ENCODE results near the gene CSH1.
"Not testable (repeated sequence)": the region's sequence is repeated elsewhere in the genome, so short reads cannot be mapped to it uniquely, and the experiment has no call there.

The CSH1 gene

GRCh38 chr17:63869491-63870291, 26.7 kb downstream of the CSH1 start:
- not testable (repeated sequence) for DNase-seq (ENCODE audit: low read depth in 3 of 3)

DNA sequence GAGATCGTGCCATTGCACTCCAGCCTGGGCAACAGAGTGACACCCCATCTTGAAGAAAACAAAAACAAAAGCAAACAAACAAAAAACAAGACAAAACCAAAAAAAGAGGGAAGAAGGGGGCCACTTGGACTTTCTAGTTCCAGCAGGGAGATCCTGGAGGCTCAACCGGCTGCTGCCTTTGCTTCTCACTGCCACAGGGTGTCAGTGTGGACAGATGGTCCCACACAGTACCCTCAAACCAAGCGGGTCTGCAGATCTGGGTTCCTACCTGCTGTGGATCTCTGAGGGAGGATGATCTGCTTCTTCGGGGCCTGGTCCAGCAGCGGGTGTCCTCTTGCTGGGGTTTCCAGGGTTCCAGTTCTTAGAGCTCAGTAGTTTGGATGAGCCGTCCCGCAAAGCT, 29.7 kb downstream of the CSH1 start:
- DNase-seq (ENCODE audit: low read depth in 3 of 3): not testable (repeated sequence)

DNA sequence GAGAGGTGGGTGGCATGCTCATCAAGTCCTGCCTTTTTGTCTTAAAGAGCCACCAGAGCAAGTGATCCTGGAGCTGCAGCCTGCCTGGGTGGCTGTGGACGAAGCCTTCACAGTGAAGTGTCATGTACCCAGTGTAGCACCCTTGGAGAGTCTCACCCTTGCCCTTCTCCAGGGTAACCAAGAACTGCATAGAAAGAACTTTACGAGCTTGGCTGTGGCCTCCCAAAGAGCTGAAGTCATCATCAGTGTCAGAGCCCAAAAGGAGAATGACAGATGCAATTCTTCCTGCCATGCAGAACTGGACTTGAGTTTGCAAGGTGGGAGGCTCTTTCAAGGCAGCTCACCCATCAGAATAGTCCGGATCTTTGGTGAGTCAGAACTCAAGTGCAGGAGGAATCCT, 37.1 kb downstream of the CSH1 start:
- DNase-seq (ENCODE audit: low read depth in 3 of 3): no peak

DNA sequence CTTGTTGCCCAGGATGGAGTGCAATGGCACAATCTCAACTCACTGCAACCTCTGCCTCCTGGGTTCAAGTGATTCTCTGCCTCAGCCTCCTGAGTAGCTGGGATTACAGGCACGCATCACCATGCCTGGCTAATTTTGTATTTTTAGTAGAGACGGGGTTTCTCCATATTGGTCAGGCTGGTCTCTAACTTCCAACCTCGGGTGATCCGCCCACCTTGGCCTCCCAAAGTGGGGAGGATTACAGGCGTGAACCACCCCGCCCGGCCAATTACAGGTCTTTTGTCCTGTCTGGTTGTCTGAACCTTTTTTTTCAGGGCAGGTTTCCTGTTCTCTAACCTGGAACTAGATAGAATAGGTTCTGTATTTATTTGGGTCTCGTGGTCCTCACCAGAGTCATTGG, 39.9 kb downstream of the CSH1 start:
- DNase-seq (ENCODE audit: low read depth in 3 of 3): not testable (repeated sequence)

- no peak for DNase-seq (ENCODE audit: low read depth in 3 of 3)
Observed at GRCh38 chr17:63855185-63855584, 41.2 kb downstream of the CSH1 start.

DNA sequence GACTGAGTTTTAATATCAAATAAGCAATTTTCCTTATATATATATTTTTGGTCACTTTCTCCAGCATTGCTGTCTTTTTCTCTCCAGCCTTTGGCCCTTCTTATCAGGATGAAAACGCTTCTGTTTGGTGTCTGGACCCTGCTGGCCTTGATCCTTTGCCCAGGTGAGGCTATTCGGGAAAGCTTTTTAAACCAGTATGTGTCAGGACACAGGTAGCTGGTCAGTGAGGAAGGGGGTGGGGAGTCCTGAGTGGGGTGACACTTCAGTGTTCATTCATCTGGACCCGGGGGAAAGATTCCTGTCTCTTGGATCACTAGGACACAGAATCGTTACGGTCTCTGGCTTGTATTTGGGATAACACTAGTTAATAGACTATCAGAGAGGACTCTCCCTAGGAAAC, 41.7 kb downstream of the CSH1 start:
- DNase-seq (ENCODE audit: low read depth in 3 of 3): no peak

GRCh38 chr17:63853260-63853659, 43.1 kb downstream of the CSH1 start:
- DNase-seq (ENCODE audit: low read depth in 3 of 3): no peak

DNA sequence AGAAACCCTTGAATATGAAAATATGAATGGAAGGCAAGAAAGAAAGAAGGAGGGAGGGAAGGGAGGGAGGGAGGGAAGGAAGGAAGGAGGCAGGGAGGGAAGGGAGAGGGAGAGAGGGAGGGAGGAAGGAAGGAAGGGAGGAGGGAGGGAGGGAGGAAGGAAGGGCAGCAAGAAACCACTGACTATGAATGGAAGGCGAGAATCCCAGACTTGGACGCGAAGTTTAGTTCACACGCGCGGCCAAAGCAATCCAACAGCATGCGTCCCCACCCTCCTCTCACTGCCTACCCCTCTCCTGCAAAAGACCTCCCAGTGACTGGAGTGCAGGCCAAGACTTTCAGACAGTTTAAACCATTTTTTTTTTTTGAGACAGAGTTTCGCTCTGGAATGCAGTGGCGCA, 46.0 kb downstream of the CSH1 start:
- DNase-seq (ENCODE audit: low read depth in 3 of 3): no peak

- peak; percentile 96 to 97 (median 97) for DNase-seq (ENCODE audit: low read depth in 3 of 3)
Observed at GRCh38 chr17:63848834-63849689, 47.3 kb downstream of the CSH1 start.

GRCh38 chr17:63847525-63848249, 48.7 kb downstream of the CSH1 start:
- DNase-seq (ENCODE audit: low read depth in 3 of 3): no peak

GRCh38 chr17:63845509-63845908, 50.9 kb downstream of the CSH1 start:
- no peak for DNase-seq (ENCODE audit: low read depth in 3 of 3)

Data from stimulated activated CD4-positive, alpha-beta T cell treated with anti-CD3 and anti-CD28 coated beads, TNF-alpha, amount 100 ng/mL, for 48 hours (primary cell).